NCI-H526 treated with DMSO at 0.1 percent for 48 hours (cell line): ENCODE data around the gene GIGYF2.

Source experiments
- DNase-seq: peaks from one replicate; lab custom pipeline; 2025; lab: John Stamatoyannopoulos, UW

The GIGYF2 gene

GRCh38 chr2:232882085-232882484 is 185.0 kb downstream of the GIGYF2 start:
- DNase-seq, result no peak

GRCh38 chr2:232882505-232883115 is 185.5 kb downstream of the GIGYF2 start:
- no peak for DNase-seq

DNA sequence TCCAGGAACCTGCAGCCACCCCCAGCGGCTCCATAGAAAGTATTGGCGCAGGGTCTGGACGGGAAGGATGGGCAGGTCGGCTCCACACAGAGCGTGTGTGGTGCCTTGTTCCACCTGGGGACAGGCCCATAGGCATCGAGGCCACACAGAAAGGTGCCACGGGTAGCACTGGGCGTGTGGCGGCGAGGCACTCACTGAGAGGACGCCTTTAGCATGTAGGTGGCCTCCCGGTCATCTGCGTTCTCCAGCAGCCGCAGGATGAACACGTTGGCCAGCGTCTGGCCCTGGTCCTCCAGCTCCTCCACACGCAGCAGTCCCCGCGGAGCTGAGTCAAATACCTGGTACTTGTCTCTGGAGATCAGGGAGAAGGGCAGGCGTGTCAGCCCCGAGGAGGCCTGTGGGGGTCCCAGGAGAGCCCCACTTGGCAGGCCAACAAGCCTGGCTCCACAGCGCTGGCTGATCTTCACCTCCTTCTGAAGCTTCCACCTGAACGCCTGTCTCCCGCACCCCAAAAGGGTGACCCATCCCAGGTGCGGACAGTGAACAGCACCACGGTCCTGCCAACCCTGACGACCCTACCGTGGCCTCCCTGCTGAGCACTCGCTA is 186.1 kb downstream of the GIGYF2 start:
- no peak for DNase-seq

DNA sequence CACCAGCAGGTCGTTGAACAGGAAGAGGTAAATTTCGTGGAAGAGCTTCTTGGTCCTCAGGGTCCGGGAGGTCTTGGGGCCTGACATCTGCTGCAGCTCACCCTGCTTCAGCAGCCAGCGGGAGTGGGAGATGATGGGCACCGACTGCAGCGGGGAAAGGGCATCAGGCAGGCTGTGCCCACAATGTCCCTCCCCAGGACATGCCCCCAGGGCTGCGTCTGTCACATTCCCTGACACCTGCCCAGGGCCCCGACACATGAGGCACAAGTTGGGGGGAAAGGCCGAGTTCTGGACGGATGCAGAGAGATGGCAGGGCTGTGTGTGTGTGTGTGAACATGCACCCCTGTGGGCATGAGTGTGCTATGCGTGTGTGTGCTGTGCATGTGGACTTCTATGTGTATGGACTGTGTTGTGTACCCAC is 186.9 kb downstream of the GIGYF2 start:
- DNase-seq, result no peak

DNA sequence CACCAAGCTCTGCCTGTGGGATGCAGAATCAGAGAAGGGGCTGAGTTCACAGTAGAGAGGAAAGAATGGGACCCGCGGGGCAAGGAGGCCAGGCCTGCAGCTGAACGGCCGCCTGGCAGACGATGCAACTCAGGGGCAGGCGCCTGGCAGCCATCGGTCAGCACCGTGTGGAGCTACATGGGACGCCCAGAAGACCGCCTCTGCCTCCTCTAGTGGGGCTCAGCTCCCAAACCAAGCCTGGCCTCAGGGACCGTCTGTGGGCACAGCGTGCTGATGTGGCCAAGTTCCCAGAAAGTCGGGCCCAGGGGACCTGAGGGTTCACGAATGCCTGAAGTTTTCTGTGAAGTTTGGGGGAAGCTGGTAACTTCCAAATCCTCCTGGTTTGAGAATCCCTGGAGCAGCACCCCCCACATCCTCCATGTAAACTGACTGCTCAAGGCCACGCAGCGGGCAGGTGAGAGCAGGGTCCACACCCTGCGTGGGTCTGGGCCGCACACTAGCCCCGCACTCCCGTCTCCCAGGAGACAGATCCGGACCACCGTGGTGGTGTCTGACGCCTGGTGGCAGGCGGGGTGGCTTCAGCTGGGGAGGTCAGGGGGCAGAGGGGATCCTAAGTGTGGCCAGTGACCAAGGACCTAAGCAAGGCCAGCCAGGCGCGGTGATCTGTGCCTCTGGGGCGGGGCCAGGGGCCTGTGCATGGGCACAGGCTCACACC is 187.6 kb downstream of the GIGYF2 start:
- DNase-seq, result no peak

GRCh38 chr2:232885264-232885961 is 188.3 kb downstream of the GIGYF2 start:
- no peak for DNase-seq

- no peak for DNase-seq
Observed at GRCh38 chr2:232886176-232886575, 189.0 kb downstream of the GIGYF2 start.

- no peak for DNase-seq
Observed at GRCh38 chr2:232886632-232887031, 189.5 kb downstream of the GIGYF2 start.

- no peak for DNase-seq
Observed at GRCh38 chr2:232887171-232887850, 190.2 kb downstream of the GIGYF2 start.

- no peak for DNase-seq
Observed at GRCh38 chr2:232888099-232888836, 191.1 kb downstream of the GIGYF2 start.

GRCh38 chr2:232888839-232889529 is 191.9 kb downstream of the GIGYF2 start:
- no peak for DNase-seq

GRCh38 chr2:232889876-232890401 is 192.8 kb downstream of the GIGYF2 start:
- DNase-seq, result no peak

DNA sequence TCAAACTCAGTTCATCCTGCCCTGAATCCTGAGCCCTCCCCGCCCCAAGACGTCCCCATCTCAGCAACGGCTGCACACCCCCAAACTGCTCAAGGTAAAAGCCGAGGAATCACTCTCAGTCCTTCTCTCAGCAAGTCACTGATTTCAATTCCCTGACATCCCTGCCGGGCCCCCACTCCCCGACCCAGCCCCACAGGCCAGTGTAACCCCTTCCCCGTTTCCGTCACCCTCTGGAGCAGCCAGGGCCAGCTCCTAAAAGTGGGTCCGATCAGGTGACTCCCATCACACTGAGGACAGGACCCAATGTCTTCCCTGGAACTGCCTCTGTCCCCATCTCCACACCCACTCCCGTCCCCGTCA is 193.4 kb downstream of the GIGYF2 start:
- no peak for DNase-seq

GRCh38 chr2:232890896-232891601 is 193.9 kb downstream of the GIGYF2 start:
- DNase-seq, result peak; percentile 19

DNA sequence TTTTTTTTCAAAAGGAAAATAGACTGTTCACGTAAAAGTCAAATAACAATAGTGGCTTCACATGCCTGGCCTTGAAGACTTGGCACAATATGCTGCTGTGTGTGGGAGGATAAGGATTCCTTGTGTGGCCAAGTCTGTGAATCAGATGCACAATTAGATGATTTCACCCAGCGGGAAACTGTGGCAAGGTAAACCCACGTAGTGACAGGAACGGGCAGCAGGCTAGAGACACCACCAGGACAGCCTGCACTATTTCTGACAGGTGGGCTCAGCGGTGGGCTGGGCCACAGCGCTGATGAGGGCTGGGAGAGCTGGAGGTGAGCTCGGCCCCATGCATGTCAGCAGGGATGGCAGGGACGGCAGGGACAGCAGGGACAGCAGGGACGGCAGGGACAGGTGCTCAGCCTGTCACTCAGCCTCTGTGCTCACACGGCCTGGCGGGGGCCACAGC is 194.5 kb downstream of the GIGYF2 start:
- no peak for DNase-seq

DNA sequence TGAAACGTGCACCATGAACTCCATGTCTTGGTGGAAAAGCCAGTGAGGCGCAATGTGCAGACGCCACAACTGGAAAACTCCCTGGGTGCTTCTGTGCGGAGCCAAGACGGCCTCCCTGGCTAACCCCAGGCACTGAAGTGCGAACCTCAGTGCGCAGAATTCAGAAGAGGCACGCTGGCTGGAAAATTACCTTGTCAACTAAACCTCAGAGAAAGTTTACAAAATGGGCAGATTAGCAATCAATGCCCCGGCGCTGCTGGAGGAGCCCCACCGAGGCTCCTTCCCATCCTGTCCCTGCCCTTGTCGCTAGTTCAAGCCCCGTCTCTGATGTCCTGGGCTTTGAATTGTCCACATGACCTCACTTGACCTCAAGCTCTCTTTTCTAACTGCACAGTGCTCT is 195.1 kb downstream of the GIGYF2 start:
- DNase-seq, result no peak

DNA sequence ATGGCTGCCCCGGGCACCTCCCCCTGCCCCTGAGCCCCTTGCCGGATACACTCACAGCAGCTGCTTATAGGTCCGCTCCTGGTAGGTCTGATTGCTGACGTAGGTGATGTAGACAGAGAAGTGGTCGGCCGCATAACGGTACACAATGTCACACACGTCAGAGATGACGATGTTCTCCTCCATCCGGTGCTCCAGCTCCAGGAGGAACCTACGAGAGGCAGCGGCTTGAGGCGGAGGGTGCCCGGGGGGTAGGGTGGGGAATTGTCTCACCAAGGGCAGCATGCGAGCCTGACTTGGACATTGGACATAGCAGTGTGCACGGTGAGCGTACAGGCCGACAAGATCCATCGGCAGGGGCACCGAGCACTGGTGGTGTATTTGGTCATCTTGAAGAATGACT is 195.7 kb downstream of the GIGYF2 start:
- DNase-seq, result no peak

- no peak for DNase-seq
Observed at GRCh38 chr2:232893834-232894233, 196.7 kb downstream of the GIGYF2 start.

- DNase-seq, result no peak
Observed at GRCh38 chr2:232894251-232894650, 197.1 kb downstream of the GIGYF2 start.

DNA sequence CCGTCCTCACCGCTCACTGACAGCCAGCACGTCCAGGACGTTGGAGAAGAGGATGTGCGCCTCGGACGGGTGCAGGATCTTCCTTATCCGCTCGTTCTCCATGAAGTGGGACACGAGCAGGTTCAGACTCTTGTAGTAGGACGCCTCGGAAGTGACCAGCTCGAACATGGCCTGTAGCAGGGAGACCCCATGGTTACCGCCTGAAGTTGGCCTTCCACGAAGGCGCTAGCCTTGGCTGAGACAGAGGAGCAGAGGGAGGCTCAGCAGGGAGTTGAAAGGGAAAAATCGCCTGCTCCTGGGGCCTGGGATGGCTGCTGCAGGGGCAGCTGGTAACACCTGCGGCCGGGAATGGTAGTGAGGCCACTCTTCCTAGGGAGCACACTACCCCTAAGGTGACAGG is 197.6 kb downstream of the GIGYF2 start:
- DNase-seq, result no peak
